HCEC 1CT (cell line): ENCODE measurements around the gene MOV10L1.
"Not testable (repeated sequence)": the region's sequence is repeated elsewhere in the genome, so short reads cannot be mapped to it uniquely, and the experiment has no call there.

Experiments
- DNase-seq: peaks from one replicate; pipeline ENCODE4 v3.0.0-alpha.2; 2017

Gene MOV10L1

DNA sequence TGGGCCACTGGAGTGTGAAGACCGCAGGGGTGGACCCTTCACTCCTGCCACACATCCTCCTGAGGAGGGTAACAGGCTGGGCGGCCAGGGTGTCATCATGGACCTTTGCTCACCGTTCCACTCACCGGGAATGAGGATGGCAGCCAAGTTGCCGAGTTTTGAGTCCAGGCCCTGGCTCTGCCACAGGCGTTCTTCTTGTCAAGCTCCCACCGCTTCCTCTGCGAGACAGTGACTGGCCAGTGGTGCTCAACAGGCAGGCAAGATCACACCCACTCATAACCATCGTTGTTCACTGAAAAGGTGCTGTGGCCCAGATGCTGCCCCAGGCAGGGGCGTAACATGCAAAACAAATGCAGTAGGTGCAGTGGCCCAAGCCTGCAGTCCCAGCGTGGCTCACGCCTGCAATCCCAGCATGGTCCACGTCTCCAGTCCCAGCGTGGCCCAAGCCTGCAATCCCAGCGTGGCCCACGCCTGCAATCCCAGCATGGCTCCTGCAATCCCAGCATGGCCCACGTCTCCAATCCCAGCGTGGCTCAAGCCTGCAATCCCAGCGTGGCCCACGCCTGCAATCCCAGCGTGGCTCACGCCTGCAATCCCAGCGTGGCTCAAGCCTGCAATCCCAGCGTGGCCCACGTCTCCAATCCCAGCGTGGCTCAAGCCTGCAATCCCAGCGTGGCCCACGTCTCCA is 75.8 kb downstream of the MOV10L1 start:
- no peak for DNase-seq

DNA sequence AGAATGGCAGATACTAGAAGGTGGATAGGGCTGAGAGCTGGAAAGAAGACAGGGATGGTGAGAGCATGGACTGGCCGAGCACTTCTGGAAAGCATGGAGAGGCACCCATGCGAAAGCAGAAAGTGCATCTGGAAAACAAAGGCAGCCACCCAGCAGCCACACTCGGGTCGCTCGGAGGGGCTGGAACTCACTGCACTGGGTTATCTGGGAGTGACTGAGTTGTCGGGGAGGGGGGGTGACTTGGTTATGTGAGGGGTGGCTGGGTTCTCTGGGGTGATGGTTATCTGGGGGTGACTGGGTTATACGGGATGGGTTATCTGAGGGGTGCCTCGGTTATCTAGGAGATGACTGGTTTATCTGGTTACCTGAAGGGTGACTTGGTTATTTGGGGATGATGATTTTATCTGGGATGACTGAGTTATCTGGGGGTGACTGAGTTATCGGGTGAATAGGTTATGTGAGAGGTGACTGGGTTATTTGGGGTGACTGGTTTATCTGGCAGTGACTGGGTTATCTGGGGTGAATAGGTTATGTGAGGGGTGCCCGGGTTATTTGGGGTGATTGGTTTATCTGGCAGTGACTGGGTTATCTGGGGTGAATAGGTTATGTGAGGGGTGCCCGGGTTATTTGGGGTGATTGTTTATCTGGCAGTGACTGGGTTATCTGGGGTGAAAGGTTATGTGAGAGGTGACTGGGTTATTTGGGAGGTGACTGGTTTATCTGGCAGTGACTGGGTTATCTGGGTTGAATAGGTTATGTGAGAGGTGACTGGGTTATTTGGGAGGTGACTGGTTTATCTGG is 78.1 kb downstream of the MOV10L1 start:
- no peak for DNase-seq

DNA sequence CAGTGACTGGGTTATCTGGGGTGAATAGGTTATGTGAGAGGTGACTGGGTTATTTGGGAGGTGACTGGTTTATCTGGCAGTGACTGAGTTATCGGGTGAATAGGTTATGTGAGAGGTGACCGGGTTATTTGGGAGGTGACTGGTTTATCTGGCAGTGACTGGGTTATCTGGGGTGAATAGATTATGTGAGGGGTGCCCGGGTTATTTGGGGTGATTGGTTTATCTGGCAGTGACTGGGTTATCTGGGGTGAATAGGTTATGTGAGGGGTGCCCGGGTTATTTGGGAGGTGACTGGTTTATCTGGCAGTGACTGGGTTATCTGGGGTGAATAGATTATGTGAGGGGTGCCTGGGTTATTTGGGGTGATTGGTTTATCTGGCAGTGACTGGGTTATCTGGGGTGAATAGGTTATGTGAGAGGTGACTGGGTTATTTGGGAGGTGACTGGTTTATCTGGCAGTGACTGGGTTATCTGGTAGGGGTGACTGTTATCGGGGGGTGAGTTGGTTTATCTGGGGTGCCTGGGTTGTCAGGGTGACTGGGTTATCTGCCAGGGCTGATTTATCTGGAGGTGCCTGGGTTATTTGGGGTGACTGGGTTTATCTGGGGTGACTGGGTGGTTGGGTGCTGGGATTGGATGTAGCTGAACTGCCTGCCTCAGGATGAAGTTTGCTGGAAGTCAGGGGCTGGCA is 78.8 kb downstream of the MOV10L1 start:
- not testable (repeated sequence) for DNase-seq

DNA sequence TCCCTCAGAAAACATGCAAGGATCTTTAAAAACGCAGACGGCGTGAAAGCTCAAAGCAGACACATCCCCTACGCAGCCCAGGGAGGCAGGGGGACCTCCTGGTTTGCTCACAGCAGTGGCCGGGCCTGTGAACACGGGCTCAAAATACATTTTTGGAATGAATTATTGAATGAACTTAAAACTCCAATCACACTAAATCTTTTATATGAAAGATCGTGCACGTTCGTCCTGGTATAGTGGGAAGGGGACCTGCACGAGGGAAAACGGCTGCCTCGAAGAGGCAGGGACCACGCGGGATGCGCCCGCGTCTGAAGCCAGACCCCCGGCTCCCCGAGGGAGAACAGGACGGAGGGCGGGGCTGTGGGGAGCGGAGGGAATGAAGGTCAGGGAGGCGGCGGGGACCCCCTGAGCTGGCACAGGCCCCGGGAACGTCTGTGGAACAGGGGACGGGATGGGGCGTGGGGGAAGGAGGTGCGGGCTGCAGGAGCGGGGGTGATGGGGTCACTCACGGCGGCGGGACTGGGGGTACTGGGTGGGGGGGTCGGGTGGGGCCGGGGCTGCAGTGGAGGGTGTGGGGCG is 79.5 kb downstream of the MOV10L1 start:
- no peak for DNase-seq

DNA sequence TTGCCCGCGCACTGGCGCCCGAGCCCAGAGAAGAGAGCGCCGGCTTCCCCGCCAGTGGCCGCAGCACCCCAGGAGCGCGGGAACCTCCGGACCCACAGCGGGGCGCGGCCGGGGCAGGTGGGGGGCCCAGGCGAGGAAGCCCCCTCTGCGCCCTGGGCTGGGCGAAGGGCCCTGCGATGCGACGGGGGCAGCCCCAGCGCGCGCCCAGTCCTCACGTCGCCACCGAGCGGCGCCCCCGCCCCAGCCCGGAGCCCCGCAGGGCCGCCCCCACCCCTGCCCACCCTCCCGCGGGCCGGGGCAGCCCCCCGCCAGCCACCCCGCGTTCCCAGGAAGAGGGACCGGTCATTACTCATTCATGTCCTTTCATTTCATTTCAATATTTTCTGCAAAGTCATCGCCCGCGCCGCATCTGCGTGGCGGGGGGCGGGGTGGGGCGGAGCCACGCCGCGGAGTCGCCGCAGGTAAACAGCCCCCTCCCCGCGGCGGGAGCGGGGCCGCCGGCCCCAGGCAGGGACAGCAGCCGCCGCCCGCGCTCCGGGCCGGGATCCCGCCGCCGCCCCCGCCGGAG is 80.1 kb downstream of the MOV10L1 start:
- no peak for DNase-seq

DNA sequence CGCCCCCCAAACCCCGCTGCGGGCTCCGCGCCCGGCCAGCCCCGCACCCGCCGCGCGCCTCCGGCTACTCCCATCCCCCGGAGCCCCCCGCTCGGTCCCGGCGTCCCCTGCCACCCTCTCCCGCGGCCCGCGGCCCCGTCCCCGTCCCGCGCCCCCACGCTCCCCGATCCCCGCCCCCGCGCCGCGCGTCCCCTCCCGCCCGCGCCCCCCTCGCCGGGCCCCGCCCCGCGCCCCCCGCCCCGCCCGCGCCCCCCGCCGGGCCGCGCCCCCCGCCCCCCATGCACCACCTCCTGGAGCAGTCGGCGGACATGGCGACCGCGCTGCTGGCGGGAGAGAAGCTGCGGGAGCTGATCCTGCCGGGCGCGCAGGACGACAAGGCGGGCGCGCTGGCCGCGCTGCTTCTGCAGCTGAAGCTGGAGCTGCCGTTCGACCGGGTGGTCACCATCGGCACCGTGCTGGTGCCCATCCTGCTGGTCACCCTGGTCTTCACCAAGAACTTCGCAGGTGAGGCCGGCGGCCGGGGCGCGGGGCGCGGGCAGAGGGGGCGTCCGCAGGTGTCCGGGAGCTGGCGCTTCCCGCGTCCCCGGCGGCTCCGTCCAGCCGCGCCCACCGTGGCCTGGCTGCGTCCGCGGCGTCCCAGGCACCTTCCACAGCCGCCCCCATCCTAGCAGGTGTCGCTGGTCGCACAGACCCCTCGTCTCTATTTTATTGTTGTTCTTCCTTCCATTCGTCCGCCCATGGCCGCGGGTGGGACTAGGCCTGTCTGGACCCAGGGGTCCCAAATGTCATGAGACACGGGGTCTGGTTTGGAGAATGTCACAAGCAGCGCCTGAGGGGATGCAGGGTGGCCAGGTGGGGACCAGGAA is 80.9 kb downstream of the MOV10L1 start, which contains the start of gene PANX2:
PANX2 (plus strand) TSS at position 279 of the 866 bp plus-strand sequence; CDS start at position 279, 0 bp downstream.
- DNase-seq = no peak

DNA sequence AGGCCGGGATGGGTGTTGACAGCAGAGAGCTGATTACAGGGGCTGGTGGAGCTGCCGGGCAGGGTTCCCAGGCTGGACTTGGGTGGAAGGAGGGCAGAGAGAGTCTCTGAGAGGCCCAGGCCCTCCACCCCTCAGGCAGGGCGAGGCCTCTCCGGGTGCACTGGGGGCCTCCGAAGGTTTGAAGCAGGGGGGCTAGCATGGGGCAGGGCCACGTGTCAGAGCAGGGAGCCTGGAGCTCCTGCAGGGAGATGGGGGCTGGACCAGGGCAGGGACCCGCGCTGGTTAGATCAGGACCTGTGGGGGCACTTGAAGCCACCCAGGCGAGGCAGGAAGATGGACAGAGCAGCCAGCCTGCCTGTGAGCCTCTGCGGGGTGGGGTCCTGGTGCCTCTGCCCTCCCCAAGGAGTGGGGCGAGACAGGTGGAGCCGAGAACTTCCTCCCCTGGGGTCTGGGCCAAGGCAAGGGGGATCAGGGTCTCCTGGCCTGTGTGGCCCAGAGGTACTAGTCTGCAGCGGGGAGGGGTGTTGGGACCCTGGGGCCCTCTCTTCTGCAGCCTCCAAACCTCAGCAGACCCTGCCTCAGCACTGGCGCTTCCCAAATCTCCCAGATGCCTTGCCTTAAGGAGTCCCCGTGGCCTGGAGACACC is 81.6 kb downstream of the MOV10L1 start:
- no peak for DNase-seq

DNA sequence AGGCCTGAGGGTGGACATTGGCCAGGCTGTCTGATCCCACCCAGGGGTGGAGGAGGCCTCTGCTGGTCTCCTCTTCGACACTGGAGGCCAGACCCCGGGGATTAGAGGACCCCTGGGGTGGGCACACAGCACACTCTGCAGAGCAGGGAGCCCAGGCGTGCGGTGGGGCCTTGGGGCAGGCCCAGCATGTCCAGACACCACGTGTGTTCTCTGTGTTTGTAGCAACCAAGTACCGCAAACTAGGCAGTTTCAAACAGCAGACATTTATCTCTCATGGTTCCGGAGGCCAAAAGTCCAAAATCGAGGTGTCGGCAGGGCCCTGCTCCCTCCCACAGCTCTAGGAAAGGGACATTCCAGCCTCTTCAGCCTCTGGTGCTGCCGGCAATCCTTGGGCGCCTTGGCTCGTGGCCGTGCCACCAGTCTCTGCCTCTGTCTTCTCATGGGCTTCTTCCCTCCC is 82.2 kb downstream of the MOV10L1 start:
- DNase-seq = no peak

DNA sequence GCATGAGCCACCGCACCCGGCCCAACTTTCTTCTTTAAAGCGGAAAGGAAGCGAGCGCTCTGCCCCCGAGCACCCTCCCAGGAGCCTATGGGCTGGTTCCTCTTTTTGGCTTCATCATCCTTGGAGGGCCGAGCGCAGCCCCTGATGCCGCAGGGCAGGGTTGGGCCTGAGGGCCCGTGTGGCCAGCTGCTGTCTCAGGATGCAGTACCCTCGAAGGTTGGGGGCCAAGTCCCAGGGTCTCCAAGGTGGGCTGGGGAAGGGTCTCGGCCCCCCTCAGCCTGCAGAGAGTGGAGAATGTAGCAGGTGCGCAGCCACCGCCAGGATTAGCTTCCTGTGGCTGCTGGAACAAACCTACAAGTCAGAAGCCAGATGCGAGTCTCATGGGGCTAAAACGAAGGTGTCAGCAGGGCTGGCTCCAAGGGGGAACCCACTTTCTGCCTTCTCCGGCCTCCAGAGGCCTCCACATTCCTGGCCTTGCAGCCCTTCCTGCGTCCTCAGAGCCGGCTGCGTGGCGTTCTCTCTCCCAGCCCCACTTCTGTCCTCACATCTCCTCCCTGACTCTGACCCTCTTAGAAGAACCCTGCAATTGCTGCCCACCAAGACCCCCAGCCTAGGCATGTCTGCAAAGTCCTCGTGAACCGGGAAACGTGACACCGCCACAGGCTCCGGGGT is 83.6 kb downstream of the MOV10L1 start:
- DNase-seq = no peak

DNA sequence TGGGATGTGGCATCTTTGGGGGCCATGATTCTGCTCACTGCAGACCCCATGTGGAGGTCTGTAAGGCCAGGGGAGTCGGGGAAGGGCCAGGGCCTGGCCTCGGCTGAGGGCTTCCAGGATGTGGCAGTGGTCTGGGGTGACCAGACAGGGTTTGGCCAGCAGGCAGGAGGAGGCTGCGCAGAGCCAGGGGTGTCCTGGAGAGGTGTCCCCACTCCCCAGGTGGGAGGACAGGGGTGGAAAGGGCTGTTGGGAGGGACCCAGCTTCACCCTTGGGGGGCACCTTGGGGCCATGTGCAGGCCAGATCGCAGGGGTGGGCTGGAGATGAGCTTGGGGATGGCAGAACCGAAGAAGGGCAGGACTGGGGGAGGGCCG is 84.2 kb downstream of the MOV10L1 start:
- no peak for DNase-seq

DNA sequence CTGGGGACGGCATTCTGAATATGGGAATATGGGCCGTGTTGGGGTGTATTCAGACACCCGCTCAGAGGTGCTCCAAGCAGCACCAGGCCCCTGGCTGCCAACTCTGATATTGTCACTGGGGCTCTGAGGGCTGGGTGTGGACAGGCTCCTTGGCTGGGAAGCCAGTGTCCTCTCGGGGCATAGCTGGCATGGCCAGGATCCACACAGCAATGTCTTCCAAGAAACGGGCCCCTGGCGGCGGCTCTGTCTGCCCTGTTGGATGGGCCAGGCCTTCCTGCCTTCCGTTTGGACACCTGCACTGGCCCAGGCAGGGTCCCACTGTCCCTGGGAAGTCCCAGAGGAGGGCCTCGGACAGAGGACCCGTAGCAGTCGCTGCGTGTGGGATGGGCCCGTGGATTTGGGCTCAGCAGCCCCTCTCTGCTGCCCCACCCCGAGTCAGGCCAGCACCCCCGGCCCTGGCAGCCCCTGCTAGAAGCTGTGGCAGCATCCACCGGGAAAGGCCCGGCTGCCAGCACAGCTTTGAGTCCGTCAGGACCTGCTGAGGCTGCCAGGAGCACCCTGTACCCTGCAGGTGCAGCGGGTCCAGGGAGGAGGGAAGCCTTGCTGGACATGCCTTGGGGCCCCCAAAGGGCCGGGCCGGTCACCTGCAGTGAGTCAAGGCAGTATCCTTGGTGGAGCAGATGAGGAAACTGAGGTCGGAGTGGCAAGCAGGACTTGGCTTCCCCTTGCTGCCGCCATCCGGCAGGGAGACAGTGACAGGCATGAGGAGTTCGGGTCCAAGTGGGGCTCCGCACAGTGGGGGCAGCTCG is 84.8 kb downstream of the MOV10L1 start:
- DNase-seq = no peak

DNA sequence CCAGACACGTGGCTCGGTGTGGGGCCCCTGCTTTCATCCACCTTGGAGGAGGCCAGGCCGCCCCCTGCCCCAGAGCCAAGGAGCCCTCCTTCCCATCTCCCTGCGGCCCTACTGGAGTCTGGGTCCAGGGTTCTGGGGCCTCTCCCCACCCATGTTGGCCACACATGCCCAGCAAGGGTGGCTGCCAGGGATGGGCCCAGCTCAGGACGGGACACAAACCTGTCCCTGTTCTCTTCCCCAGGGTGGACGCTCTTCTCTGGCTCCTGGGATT is 85.3 kb downstream of the MOV10L1 start:
- DNase-seq = no peak

DNA sequence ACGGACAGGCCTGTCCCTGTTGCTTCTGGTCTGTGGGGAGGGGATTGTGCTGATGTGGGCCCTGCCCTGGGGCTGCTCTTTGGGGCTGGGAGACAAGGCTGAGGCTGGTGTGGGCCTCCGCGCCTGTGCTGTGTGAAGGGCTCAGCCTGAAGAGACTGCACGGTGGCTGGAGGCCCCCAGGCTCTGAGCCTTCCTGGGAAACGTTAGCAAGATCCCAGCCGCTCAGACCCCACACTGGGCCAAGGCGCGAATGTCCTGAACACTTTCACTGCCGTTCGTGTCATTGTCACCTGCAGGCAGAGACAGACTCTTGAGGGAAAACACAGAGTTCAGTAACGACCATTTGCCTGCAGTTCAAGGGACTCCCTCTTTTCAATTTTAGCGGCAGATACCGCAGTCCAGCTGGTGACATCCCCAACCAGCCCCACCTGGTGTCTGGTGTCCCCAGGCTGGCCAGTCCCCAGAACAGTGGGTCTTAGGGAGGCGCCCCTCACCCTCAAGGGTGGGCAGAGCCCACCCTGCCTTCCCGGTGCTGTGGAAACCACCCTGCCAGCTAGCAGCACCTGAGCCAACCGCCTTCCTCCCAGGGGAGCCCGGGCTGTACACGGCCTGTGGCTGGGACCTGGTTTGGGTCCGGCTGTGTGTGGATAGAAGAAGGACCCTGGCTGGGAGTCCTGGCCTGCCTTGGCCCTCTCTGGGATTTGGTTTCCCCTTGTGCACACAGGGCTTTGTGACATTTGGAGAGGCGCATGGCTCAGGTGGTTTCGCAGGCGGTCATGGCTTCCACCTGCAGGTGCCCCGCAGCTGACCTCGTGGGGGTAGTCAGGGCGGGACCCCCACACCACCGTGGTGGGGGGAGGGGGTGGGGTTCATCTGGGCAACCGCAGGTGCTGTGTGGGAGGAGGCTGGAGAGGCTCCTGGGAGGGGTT is 86.4 kb downstream of the MOV10L1 start:
- DNase-seq = no peak

DNA sequence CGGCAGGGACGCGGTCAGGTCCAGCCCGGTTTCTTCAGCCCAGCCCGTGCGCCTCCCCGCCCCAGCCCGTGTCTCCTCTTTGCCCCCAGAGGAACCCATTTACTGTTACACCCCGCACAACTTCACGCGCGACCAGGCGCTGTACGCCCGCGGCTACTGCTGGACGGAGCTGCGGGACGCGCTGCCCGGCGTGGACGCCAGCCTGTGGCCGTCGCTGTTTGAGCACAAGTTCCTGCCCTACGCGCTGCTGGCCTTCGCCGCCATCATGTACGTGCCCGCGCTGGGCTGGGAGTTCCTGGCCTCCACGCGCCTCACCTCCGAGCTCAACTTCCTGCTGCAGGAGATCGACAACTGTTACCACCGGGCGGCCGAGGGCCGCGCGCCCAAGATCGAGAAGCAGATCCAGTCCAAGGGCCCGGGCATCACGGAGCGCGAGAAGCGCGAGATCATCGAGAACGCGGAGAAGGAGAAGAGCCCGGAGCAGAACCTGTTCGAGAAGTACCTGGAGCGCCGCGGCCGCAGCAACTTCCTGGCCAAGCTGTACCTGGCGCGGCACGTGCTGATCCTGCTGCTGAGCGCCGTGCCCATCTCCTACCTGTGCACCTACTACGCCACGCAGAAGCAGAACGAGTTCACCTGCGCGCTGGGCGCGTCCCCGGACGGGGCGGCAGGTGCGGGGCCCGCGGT is 87.2 kb downstream of the MOV10L1 start:
- no peak for DNase-seq

DNA sequence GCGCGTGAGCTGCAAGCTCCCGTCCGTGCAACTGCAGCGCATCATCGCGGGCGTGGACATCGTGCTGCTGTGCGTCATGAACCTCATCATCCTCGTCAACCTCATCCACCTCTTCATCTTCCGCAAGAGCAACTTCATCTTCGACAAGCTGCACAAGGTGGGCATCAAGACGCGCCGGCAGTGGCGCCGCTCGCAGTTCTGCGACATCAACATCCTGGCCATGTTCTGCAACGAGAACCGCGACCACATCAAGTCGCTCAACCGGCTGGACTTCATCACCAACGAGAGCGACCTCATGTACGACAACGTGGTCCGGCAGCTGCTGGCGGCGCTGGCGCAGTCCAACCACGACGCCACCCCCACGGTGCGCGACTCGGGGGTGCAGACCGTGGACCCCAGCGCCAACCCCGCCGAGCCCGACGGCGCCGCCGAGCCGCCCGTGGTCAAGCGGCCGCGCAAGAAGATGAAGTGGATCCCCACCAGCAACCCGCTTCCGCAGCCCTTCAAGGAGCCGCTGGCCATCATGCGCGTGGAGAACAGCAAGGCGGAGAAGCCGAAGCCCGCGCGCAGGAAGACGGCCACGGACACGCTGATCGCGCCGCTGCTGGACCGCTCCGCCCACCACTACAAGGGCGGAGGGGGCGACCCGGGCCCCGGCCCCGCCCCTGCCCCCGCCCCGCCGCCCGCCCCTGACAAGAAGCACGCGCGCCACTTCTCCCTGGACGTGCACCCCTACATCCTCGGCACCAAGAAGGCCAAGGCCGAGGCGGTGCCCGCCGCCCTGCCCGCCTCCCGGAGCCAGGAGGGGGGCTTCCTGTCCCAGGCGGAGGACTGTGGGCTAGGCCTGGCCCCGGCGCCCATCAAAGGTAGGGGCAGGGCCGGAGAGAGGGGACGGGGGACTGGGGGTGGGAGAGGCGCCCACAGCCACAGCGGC is 88.0 kb downstream of the MOV10L1 start:
- DNase-seq = no peak

DNA sequence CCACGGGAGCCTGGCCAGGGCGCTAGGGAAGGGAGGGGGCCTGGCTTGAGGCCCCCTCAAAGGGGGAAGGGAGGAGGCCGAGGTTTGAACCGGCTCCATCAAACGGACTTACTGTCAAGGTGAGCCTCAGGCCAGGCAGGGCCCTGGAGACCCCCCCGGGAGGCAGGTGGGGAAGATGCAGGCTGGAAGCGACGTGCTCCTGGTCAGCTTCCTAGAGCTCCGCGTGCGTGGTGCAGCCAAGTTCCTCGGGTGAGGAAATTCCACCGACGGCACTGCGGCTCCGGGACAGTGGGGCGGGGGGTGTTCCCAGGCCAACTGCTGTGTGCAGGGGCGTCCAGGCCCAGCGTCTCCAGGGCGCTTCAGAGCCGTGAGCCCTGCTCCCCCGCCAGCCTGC is 88.7 kb downstream of the MOV10L1 start:
- DNase-seq = no peak
